IMR-90 (cell line): ENCODE data around the gene ABHD17C. TPM values are rescaled to one million over a fixed set of nuclear protein-coding genes. Genes with fewer than 3 reads are reported as not detected.

ENCODE experiments used
- ATAC-seq: fragments of 200-7000 bp; cut with Tn5 transposase; 2 replicates; pipeline ENCODE4 v1.9.1; 2020; ENCODE audit warnings: low read depth, mild to moderate bottlenecking, moderate library complexity
- BruUV-seq: library from RNA; stranded (reverse); fragments of 400-500 nt; replicated peaks from 2 replicates; lab custom pipeline; 2021; lab: Mats Ljungman, UMichigan
- CTCF ChIA-PET: fragments of 300-600 bp; formaldehyde crosslinking; extraction: SDS; loops from one replicate; lab custom pipeline; 2021; ENCODE audit warnings: antibody characterized with exemption; lab: Yijun Ruan, JAX
- POLR2A ChIA-PET: fragments of 300-600 bp; sonication (Branson Sonifier 250); formaldehyde crosslinking; loops from one replicate; lab custom pipeline; 2022; ENCODE audit warnings: antibody characterized with exemption; ENCODE audit not compliant: unreplicated experiment; lab: Charles Lee
- DNase-seq: peaks from one replicate; pipeline ENCODE4 v3.0.0; 2013
- H2AFZ ChIP-seq: replicated peaks from 2 replicates; pipeline ENCODE3; 2013; ENCODE audit warnings: low read length, mild to moderate bottlenecking; ENCODE audit not compliant: poor library complexity
- H2AK5ac ChIP-seq: 2 replicates; pipeline ENCODE4 v1.6.1; 2013; ENCODE audit warnings: low read depth, low read length, inconsistent platforms
- H2AK9ac ChIP-seq: replicated peaks from 2 replicates; pipeline ENCODE3; 2013; ENCODE audit warnings: mild to moderate bottlenecking, low read depth, low read length, moderate library complexity; ENCODE audit not compliant: poor library complexity
- H2BK120ac ChIP-seq: 2 replicates; pipeline ENCODE4 v1.6.1; 2013; ENCODE audit warnings: low read depth, low read length, inconsistent platforms
- H2BK15ac ChIP-seq: 3 replicates; pipeline ENCODE4 v1.6.1; 2013; ENCODE audit warnings: low read depth, low read length, inconsistent platforms
- H2BK20ac ChIP-seq: 2 replicates; pipeline ENCODE4 v1.6.1; 2013; ENCODE audit warnings: low read depth, mild to moderate bottlenecking, inconsistent platforms, low read length, moderate library complexity
- H2BK5ac ChIP-seq: 2 replicates; pipeline ENCODE4 v1.6.1; 2013; ENCODE audit warnings: mild to moderate bottlenecking, low read depth, low read length, inconsistent platforms; ENCODE audit not compliant: poor library complexity, severe bottlenecking
- H3K14ac ChIP-seq: replicated peaks from 2 replicates; pipeline ENCODE4 v1.6.1; 2013; ENCODE audit warnings: low read depth, low read length, inconsistent platforms
- H3K18ac ChIP-seq: 2 replicates; pipeline ENCODE4 v1.6.1; 2013; ENCODE audit warnings: low read depth, low read length, control low read depth
- H3K23ac ChIP-seq: 2 replicates; pipeline ENCODE4 v1.6.1; 2013; ENCODE audit warnings: low read depth, low read length, inconsistent platforms
- H3K27ac ChIP-seq: 2 replicates; pipeline ENCODE4 v1.5.1; 2013; ENCODE audit warnings: mild to moderate bottlenecking, control low read depth, low read length; ENCODE audit not compliant: insufficient read depth
- H3K27me3 ChIP-seq: 2 replicates; pipeline ENCODE4 v1.6.1; 2013; ENCODE audit warnings: low read length; ENCODE audit not compliant: control insufficient read depth, insufficient read depth
- H3K36me3 ChIP-seq: 2 replicates; pipeline ENCODE4 v1.6.1; 2013; ENCODE audit warnings: low read length, mixed read lengths; ENCODE audit not compliant: control insufficient read depth, insufficient read depth
- H3K4ac ChIP-seq: 2 replicates; pipeline ENCODE4 v1.6.1; 2013; ENCODE audit warnings: low read depth, low read length, inconsistent platforms
- H3K4me1 ChIP-seq: 2 replicates; pipeline ENCODE4 v1.6.1; 2013; ENCODE audit warnings: low read length, mixed read lengths; ENCODE audit not compliant: control insufficient read depth, insufficient read depth
- H3K4me2 ChIP-seq: 2 replicates; pipeline ENCODE4 v1.6.1; 2013; ENCODE audit warnings: low read depth, mild to moderate bottlenecking, control low read depth, low read length, moderate library complexity
- H3K4me3 ChIP-seq: 2 replicates; pipeline ENCODE4 v1.5.1; 2013; ENCODE audit warnings: low read depth, mild to moderate bottlenecking, control low read depth, low read length, moderate library complexity; ENCODE audit not compliant: insufficient read depth
- H3K56ac ChIP-seq: 2 replicates; pipeline ENCODE4 v1.6.1; 2013; ENCODE audit warnings: low read length, inconsistent platforms; ENCODE audit not compliant: insufficient read depth; ENCODE audit errors: extremely low read depth
- H3K79me1 ChIP-seq, 2 experiments: 2 replicates each; pipeline ENCODE4 v1.6.1; 2013; ENCODE audit warnings: low read length in 2 of 2, inconsistent platforms in 1 of 2, low read depth in 1 of 2
- H3K9ac ChIP-seq: 2 replicates; pipeline ENCODE4 v1.6.1; 2013; ENCODE audit warnings: low read depth, low read length, control low read depth
- H3K9me1 ChIP-seq: 2 replicates; pipeline ENCODE4 v1.6.1; 2013; ENCODE audit warnings: low read length, inconsistent platforms; ENCODE audit not compliant: insufficient read depth
- H3K9me3 ChIP-seq: 2 replicates; pipeline ENCODE4 v1.6.1; 2013; ENCODE audit warnings: low read length; ENCODE audit not compliant: control insufficient read depth, insufficient read depth
- H4K20me1 ChIP-seq: 2 replicates; pipeline ENCODE4 v1.6.1; 2013; ENCODE audit warnings: low read length, inconsistent platforms; ENCODE audit not compliant: insufficient read depth
- H4K5ac ChIP-seq: 2 replicates; pipeline ENCODE4 v1.6.1; 2013; ENCODE audit warnings: mild to moderate bottlenecking, low read depth, low read length, control low read depth
- H4K8ac ChIP-seq, 2 experiments: 2 replicates each; pipeline ENCODE4 v1.6.1; 2013; ENCODE audit warnings: low read depth in 2 of 2, low read length in 2 of 2, control low read depth in 1 of 2, inconsistent platforms in 1 of 2
- H4K91ac ChIP-seq: 2 replicates; pipeline ENCODE4 v1.6.1; 2013; ENCODE audit warnings: low read depth, low read length, inconsistent platforms; ENCODE audit not compliant: insufficient read depth
- BHLHE40 ChIP-seq: fragments of 150-350 bp; IDR thresholded peaks from 2 replicates; pipeline ENCODE4 v1.6.1; 2016; ENCODE audit warnings: mild to moderate bottlenecking, low read depth, low read length
- CHD1 ChIP-seq: IDR thresholded peaks from 2 replicates; pipeline ENCODE4 v1.6.1; 2012; ENCODE audit warnings: low read depth, low read length, improper control_type of control experiment
- FOS ChIP-seq: fragments of 150-350 bp; IDR thresholded peaks from 2 replicates; pipeline ENCODE4 v1.6.1; 2016; ENCODE audit warnings: low read depth, low read length
- MAFK ChIP-seq: IDR thresholded peaks from 2 replicates; pipeline ENCODE4 v1.6.1; 2012; ENCODE audit warnings: low read depth, low read length, improper control_type of control experiment
- MAZ ChIP-seq: IDR thresholded peaks from 2 replicates; pipeline ENCODE4 v1.6.1; 2012; ENCODE audit warnings: low read depth, mild to moderate bottlenecking, low read length, improper control_type of control experiment, moderate library complexity, borderline replicate concordance
- MXI1 ChIP-seq: IDR thresholded peaks from 2 replicates; pipeline ENCODE4 v1.6.1; 2012; ENCODE audit warnings: low read depth, mild to moderate bottlenecking, low read length, moderate library complexity, borderline replicate concordance
- RCOR1 ChIP-seq: IDR thresholded peaks from 2 replicates; pipeline ENCODE4 v1.6.1; 2012; ENCODE audit warnings: mild to moderate bottlenecking, low read length, improper control_type of control experiment; ENCODE audit not compliant: insufficient replicate concordance
- RFX5 ChIP-seq: IDR thresholded peaks from 2 replicates; pipeline ENCODE4 v1.8.0; 2012; ENCODE audit warnings: low read depth, mild to moderate bottlenecking, low read length, moderate library complexity
- SMC3 ChIP-seq: fragments of 150-350 bp; IDR thresholded peaks from 2 replicates; pipeline ENCODE4 v1.6.1; 2016; ENCODE audit warnings: low read depth, mild to moderate bottlenecking, antibody characterized with exemption, low read length, moderate library complexity
- USF2 ChIP-seq: fragments of 150-350 bp; IDR thresholded peaks from 2 replicates; pipeline ENCODE4 v1.6.1; 2017; ENCODE audit warnings: mild to moderate bottlenecking, antibody characterized with exemption, low read length, low read depth
- WGBS, 2 experiments: methylation state at CpG; one replicate each; pipeline versions ENCODE4 v1.1.5 to v1.1.7; 2013; ENCODE audit warnings: missing lambda C conversion rate in 2 of 2; ENCODE audit not compliant: insufficient read length in 1 of 2; ENCODE audit errors: extremely low coverage in 2 of 2; 5-methylcytosine and 5-hydroxymethylcytosine counted together
- dilution Hi-C: fragments of 300-500 bp; cut with HindIII; formaldehyde crosslinking; loops from one replicate; pipeline ENCODE4 v1.14.3; 2018; ENCODE audit warnings: low sequenced_read_pairs; ENCODE audit not compliant: unreplicated experiment
- in situ Hi-C: fragments of 300-500 bp; cut with MboI; formaldehyde crosslinking; loops from 3 replicates; pipeline ENCODE4 v1.14.3; 2019; ENCODE audit warnings: low sequenced_read_pairs, inconsistent platforms, mixed read lengths
- intact Hi-C: fragments of 100-400 bp; cut with micrococcal nuclease; formaldehyde crosslinking; loops from 2 replicates; pipeline ENCODE4 v1.10.0; 2022
- polyA plus RNA-seq, 3 experiments: library from polyadenylated mRNA; depleted of rRNA; stranded (reverse); fragments of >200 nt; gene quantifications; 2 replicates each; pipeline ENCODE4 v1.2.3, GENCODE V29; 2012; ENCODE audit warnings: low replicate concordance in 1 of 3
- total RNA-seq: library from RNA; depleted of rRNA; stranded (reverse); fragments of >200 nt; gene quantifications from 2 replicates; pipeline ENCODE4 v1.2.3, GENCODE V29; 2012

The ABHD17C gene
- total and polyA plus RNA-seq, 2 of the 4 experiments (the other 2 are of a cell fraction): 5.4 to 10.3 TPM

DNA sequence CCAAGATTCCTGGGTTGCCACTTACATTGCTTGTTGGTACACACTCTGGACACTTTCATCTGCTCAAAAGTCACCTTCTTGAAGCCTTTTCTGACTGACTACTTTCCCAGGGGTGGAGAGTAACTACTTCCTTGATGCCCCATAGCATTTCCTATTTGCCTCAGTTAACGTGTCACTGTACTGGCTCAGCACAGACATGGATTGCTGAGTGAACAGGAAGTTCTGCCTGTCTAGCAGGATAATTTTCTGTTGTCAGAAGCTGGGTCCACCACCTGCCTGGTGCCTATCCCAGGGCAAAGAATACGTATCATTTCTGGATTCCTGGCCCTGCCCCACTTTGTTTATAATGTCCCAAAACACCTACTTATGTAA, 15.3 kb upstream of the ABHD17C start:
- TF ChIP-seq MAFK: no peak
- TF ChIP-seq RCOR1: no peak
- TF ChIP-seq MXI1: no peak
- no peak for TF ChIP-seq FOS
- TF ChIP-seq USF2: no peak
- no peak for TF ChIP-seq BHLHE40
- TF ChIP-seq SMC3: no peak
- TF ChIP-seq RFX5: no peak
- no peak for TF ChIP-seq CHD1
- no peak for TF ChIP-seq MAZ
- Histone ChIP-seq H3K4me1 (no peaks in the 10 kb centered on the region), H2BK5ac (no peak overlapping the region), H3K23ac (no peak overlapping the region), H4K91ac (no peak overlapping the region), H3K36me3 (no peaks in the 10 kb centered on the region), H3K9me1 (no peaks in the 10 kb centered on the region), H2AFZ (peak overlapping the region; percentile 23), H3K4me3 (no peak overlapping the region), H3K27ac (no peak overlapping the region), H3K9ac (no peak overlapping the region), H3K9me3 (no peaks in the 10 kb centered on the region), H3K14ac (peak overlapping the region; percentile 73; the same call in 1 of the 2 replicates), H2BK20ac (no peak overlapping the region), H3K56ac (no peak overlapping the region), H3K18ac (no peak overlapping the region), H2AK5ac (no peak overlapping the region), H3K4ac (no peak overlapping the region; the same call in 1 of the 2 replicates), H4K20me1 (no peaks in the 10 kb centered on the region), H3K27me3 (peaks cover 3% of the 10 kb centered on the region; the same call in 1 of the 2 replicates), H4K8ac (peak overlapping the region in 1 of 2 experiments; percentile 45; a peak in 1 of 4 replicates), H3K79me1 (no peaks in the 10 kb centered on the region), H2AK9ac (no peak overlapping the region), H4K5ac (no peak overlapping the region), H3K4me2 (no peak overlapping the region), H2BK15ac (no peak overlapping the region), H2BK120ac (no peak overlapping the region)
- ATAC-seq: no peak
- ChIA-PET CTCF (no interaction called here), POLR2A (no interaction called here)
- no TSS peak for BruUV-seq
- no peak for DNase-seq
- in situ Hi-C loops: no loop called here
- intact Hi-C loops: no loop called here
- dilution Hi-C loops: no loop called here
- no CpG with 5 or more reads among the region's 2 CpGs for WGBS, 2 experiments
